Heart left ventricle (tissue), 13 donors: Measurements from ENCODE around the gene PEX7.

Experiments used
- CTCF ChIP-seq, 12 donors: fragments of 200-600 bp; sonication (generic) in 4 of 12; IDR thresholded peaks; one replicate each; pipeline versions ENCODE4 v1.5.0 to v1.8.0; 2018 to 2022; ENCODE audit warnings: antibody characterized with exemption in 12 of 12, mild to moderate bottlenecking in 5 of 12
- POLR2A ChIP-seq, 2 donors: fragments of 450-650 bp; IDR thresholded peaks; one replicate each; pipeline ENCODE4 v1.6.1; 2017; ENCODE audit warnings: antibody characterized with exemption in 2 of 2, mild to moderate bottlenecking in 2 of 2, moderate library complexity in 2 of 2
- donor health status: ischemic (EF 13 %, LVEDD 7.1; RV severe dilation, severe dysfunction).
- donor health status: DM: no; HTN: yes; CAD: no.
- donor health status: DM: no; HTN: no; CAD: no.
- donor health status: ischemic (EF 25% LVEDD 6.9; RV normal size, moderate dysfunction).
- donor health status: ischemic (EF 25% LVEDD 5.7; RV mildly dilated, moderate dysfunction).
- donor health status: ischemic (EF 35%, LVEDD 5.7; RV mildly dilated, moderate dysfunction).
- donor health status: nonischemic (EF 11% LVEDD 7.7; RV severe dilation, severe dysfunction).
- donor health status: DM: yes; HTN: yes; CAD: no.
- donor health status: PGD.
- donor health status: ischemic (EF 29% LVEDD 5.4; RV normal size, mild dysfunction).
- donor health status: nonischemic (EF 23%, LVEDD 6.1; RV moderate dilation, normal function).

GRCh38 chr6:136846046-136846445 is 23.7 kb downstream of the PEX7 start:
- TF ChIP-seq CTCF (IDR thresholded peaks at IDR 0.05): peak; percentile 60 to 83 (median 72)
- TF ChIP-seq POLR2A (IDR thresholded peaks at IDR 0.05): no peak
